Placental pericyte (primary cell): ENCODE measurements around the gene LMNTD2. TPM values are rescaled to one million over a fixed set of nuclear protein-coding genes. Genes with fewer than 3 reads are reported as not detected.

Experiments used
- small RNA-seq: library from RNA; depleted of rRNA; stranded (forward); fragments of <200 nt; gene quantifications from one replicate; pipeline ENCODE3, GENCODE V24; 2012; ENCODE audit warnings: low replicate concordance
- total RNA-seq: library from RNA; depleted of rRNA; stranded (reverse); fragments of >200 nt; gene quantifications from 2 replicates; pipeline ENCODE4 v1.2.3, GENCODE V29; 2012

The LMNTD2 gene, protein sequence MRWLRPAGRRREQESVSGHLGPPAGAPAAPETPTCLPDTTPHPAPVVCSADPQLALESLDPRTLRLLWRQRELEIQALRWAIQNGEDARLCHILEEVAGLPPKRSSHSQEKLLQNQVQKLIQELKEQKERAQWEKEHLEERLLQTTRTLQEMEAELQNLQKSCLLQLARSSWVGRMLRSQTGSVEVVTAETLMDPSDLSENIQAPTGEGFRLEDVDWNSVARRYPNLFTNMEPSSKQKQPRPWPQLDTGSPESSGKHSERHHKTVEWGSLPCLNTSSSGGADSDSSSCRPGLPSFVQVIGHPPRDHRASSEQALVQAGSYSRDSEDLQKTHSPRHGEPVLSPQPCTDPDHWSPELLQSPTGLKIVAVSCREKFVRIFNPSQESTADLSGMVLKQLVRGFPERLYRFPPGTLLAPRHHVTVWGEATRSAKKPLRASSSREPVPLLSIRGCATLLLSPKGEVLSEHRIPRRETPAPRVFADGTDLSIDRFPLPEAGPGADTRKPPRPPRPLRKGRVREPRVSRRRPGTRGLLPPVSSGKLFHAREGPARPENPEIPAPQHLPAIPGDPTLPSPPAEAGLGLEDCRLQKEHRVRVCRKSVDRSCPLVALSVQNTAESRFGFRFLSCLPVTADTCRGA
- 0.29 and 1.8 TPM in 2 replicates for total RNA-seq

DNA sequence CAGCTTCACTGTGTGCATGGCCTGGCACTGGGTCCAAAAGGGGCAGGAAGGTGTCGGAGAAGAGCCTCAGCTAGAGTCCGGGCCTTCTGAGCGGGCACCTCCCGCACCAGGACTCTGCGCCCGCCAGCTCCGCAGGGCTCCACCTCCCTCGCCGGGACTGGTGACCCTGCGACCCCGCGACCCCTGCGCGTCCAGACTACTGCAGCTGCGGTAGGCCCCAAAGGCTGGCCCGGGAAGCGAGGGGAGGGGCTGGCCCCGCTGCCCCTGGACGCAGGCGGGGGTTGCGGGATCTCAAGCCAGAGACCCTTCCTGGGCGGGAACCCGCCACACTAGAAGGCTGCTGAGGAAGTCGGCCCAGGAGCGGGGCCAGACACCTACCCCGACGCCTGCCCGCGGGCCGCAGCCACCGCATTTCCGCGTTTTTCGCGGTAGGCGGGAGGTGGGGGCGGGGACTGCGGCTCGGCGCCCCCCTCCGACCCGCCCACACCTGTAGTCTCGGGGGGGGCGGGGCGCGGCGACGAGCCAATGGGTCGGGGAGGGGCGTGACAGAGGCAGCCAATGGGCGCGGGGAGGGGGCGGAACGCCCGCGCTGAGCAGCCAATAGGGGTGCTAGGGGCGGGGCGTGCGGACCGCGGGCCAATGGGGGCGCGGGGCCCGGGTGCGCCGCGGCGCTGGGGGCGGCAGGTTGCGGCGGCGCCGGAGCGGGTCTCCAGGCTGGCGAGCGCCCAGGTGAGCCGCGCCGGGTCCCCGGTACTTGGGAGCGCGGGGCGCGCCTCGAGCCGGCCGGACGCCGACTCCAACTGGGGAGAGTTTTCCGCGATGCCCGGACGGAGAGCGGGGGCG lies at the start of gene LMNTD2, which contains the start of gene RASSF7:
Gene LMNTD2 (minus strand): TSS at position 434 of the 843 bp plus-strand sequence. CDS start 22 bp downstream, at position 412.
Gene RASSF7 (plus strand): TSS at position 666 of the 843 bp plus-strand sequence. CDS start 799 bp downstream, outside the sequence.

DNA sequence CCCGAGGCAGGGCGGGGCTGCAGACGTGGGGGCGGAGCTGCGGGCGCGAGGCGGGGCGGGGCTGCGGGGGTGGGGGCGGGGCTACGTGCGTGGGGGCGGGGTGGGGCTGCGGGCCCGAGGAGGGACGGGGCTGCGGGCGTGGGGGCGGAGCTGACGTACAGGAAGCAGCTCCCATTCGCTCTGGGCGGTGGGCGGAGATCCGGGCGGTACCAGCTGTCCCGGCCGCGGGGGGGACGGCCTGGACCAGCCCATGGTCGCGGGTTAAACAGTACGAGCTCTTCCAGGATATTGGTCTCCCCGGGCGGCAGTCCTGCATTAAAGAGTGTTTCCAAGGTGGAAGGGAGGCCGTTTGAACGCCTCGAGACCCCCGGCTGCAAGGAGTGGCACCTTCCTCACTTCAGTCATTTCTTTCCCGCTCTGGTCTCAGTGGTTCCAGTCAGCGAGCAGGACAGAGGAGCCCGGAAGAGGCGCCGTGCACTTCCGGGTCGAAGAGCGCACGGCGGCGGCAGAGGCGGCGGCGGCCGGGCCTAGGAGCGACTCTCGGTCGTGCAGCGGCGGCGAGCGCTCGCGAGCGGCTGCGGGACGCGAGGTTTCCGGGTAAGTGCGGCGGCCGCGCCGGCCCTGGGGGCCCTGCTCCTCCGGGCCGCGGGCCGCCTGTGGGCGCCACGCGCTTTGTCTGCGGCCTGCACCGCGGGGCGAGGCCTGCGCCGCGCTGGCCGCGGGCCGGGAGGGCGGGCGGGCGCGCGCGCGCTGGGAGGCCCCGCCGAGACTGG lies 15.6 kb upstream of the LMNTD2 start, which contains the start of gene PHRF1:
Gene PHRF1 (plus strand): TSS at position 475 of the 773 bp plus-strand sequence. CDS start 5,043 bp downstream, outside the sequence.

DNA sequence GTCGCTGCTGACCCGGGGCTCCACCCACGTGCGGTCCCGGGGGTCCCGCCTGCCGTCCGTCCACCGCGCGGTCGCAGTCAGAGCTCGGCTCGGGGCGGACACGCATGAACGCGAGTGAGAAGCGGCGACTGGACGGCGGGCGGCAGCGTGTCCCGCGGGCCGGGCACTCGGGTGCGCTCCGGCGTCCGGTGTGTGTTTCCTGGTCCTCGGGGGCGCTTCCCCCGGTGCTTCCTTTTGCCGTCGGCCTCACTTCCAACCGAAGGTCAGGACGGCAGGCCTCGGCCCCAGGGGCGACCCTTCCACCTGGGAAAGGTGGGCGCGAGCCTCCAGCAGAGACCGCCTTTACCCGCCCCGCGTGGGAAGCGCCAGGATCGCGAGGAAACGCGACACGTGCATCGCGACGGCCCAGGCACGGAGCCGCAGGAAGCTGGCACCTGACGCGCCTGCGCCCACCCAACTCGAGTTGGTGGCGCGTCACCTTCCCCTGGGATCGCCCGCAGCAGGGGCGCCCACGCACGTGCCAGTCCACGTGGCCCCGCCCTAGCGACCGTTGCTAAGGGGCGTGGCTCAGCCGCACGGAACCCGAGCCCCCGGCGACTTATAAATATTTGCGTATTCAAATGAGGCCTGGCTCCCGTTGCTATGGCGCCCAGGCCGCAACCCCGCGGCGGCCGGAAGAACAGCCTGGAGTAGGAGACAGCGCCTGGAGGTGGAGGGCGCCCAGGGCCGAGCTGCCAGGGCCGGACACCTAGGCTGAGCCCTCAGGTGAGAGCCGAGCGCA lies 23.5 kb downstream of the LMNTD2 start, which contains the start of gene LRRC56:
Gene LRRC56 (plus strand): TSS at position 687 of the 781 bp plus-strand sequence. CDS start 3,158 bp downstream, outside the sequence.

DNA sequence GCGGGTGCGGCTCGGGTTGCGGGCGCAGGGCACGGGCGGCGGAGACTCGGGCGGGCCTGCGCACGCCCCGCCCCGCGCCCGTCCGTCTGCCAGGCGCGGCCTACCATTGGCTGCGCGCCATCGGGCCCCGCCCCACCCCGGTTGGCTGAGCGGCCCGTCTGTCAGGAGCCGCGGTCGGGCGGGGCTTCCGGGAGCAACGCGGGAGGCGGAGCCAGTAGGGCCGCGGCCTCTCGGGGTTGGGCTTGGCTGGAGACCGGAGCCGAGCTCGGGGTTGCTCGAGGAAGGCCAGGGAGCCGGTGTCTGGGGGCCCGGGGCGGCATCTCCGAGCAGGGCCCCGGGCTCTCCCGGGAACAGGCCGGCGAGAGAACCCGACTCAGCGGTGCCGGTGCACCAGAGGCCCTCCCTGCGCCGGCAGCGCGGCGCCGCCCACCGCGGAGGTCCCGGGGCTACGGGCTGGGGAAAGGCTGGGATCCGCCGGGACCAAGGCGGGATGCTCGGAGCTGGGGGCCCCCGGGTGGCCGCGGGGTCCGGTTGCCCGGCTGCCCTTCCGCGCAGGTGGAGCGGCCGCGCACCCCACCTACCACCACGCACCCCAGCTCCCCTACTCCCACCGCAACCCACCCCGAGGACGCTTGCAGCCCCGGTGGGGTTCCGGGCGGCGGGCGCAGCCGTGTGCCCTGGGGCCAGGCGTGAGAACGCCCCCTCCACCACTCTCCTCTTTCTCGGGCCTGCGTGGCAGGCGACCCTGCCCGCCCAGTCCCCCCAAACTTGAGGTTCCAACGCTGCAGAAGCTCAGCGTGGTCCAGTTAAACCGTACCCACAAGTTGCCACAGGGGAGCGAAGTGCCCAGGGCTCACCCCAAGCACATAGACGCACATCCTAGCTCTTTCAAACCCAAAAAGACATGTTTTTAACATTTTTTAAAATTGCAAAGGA lies 24.8 kb downstream of the LMNTD2 start, which contains the start of gene HRAS:
Gene HRAS (minus strand): TSS at position 58 of the 936 bp plus-strand sequence.

DNA sequence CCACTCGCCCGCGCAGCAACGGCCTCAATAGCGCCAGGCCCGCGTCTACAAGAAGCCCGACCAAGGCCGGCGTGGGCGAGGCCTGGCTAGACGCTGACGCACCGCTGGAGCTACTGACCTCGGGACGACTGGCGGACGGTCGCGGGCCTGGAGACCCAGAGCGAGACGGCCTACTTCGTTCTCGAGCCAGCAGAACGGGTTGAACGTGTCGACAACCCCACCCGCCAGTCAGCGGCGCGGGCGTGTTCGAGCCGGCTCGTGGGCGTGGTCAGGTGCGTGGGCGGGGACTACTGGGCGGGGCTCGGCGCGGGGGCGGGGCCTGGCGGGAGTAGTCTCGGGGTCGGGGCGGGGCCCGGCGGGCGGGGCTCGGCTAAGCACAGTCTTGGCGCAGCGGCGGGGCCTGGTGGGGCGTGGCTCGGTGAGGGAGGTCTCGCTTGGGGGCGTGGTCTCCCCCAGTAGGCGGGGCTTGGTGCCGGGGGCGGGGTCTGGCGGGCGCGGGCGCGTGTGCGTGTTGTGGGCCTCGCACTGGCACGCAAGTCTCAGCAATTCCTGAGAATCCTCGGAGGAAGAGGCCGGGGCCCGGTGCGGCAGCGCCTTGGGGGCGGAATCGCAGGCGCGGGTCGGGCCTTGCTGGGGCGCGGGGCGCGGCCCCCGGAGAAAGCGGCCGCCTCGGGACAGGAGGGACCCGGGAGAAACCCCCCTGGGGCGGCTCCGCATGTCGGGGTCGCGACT lies 53.4 kb downstream of the LMNTD2 start, which contains the start of gene RNH1:
Gene RNH1 (minus strand): TSS at position 248 of the 732 bp plus-strand sequence. CDS start 5,080 bp downstream, outside the sequence.

Small RNA genes lying within 50 kb of the gene (small RNA-seq; reads per million reads assigned to genes)
- gene MIR210, result 9.8 reads per million, percentile 94 among the genes with 10 or more reads in this experiment

Other genes with a start within 250 kb of the LMNTD2 start
- gene IFITM1, start 246.7 kb downstream of the LMNTD2 start, total RNA-seq, result 25.3 and 136 TPM in 2 replicates
- 45.5 and 328 TPM in 2 replicates for gene IFITM3, start 239.9 kb downstream of the LMNTD2 start, total RNA-seq
- 1.1 TPM in 2 replicates for gene B4GALNT4, start 191.2 kb downstream of the LMNTD2 start, total RNA-seq
- gene PKP3, start 166.5 kb downstream of the LMNTD2 start, total RNA-seq, result 0.66 and 1.3 TPM in 2 replicates
- gene SIGIRR, start 145.7 kb downstream of the LMNTD2 start, total RNA-seq, result 18.2 and 21.9 TPM in 2 replicates
- gene ANO9, start 118.7 kb downstream of the LMNTD2 start, total RNA-seq, result not detected in 2 replicates
- gene PTDSS2, start 110.5 kb downstream of the LMNTD2 start, total RNA-seq, result 58.3 and 80.3 TPM in 2 replicates
- gene RNH1, start 53.5 kb downstream of the LMNTD2 start, total RNA-seq, result 317 and 486 TPM in 2 replicates
- gene HRAS, start 25.2 kb downstream of the LMNTD2 start, total RNA-seq, result 44.6 and 46.1 TPM in 2 replicates
- gene LRRC56, start 23.2 kb downstream of the LMNTD2 start, total RNA-seq, result 1.6 and 2.8 TPM in 2 replicates
- 9.7 and 19.3 TPM in 2 replicates for gene RASSF7, start 232 bp upstream of the LMNTD2 start, total RNA-seq
- gene PHRF1, start 15.7 kb upstream of the LMNTD2 start, total RNA-seq, result 33.5 and 39.8 TPM in 2 replicates
- gene IRF7, start 55.2 kb upstream of the LMNTD2 start, total RNA-seq, result 9.3 and 17.9 TPM in 2 replicates
- gene CDHR5, start 64.2 kb upstream of the LMNTD2 start, total RNA-seq, result not detected in 2 replicates
- gene SCT, start 66.4 kb upstream of the LMNTD2 start, total RNA-seq, result not detected in 2 replicates
- gene DRD4, start 76.5 kb upstream of the LMNTD2 start, total RNA-seq, result 0.22 TPM in 1 of 2 replicates, not detected in the other
- gene DEAF1, start 134.5 kb upstream of the LMNTD2 start, total RNA-seq, result 29.1 and 39.2 TPM in 2 replicates
- gene TMEM80, start 135.1 kb upstream of the LMNTD2 start, total RNA-seq, result 7.0 and 14.6 TPM in 2 replicates
- gene EPS8L2, start 145.5 kb upstream of the LMNTD2 start, total RNA-seq, result 51.4 and 51.7 TPM in 2 replicates
- gene TALDO1, start 186.7 kb upstream of the LMNTD2 start, total RNA-seq, result 213 and 250 TPM in 2 replicates
- 39.9 and 53.8 TPM in 2 replicates for gene GATD1, start 216.7 kb upstream of the LMNTD2 start, total RNA-seq
- gene CEND1, start 229.4 kb upstream of the LMNTD2 start, total RNA-seq, result 0.22 and 1.4 TPM in 2 replicates
- gene SLC25A22, start 237.5 kb upstream of the LMNTD2 start, total RNA-seq, result 11.2 and 23.0 TPM in 2 replicates
- gene PIDD1, start 244.5 kb upstream of the LMNTD2 start, total RNA-seq, result 8.1 and 8.6 TPM in 2 replicates
- gene RPLP2, start 249.2 kb upstream of the LMNTD2 start, total RNA-seq, result 123 and 310 TPM in 2 replicates